Bronchial epithelial cell (primary cell): Measurements from ENCODE around the gene AOAH. TPM values are rescaled to one million over a fixed set of nuclear protein-coding genes. Genes with fewer than 3 reads are reported as not detected.
A peak's percentile ranks its signal among the peaks of the same experiment; 100 is the strongest.

ENCODE experiments used
- DNase-seq: peaks from one replicate; pipeline ENCODE4 v3.0.0-alpha.2; 2010; ENCODE audit warnings: low read depth
- FAIRE-seq: peaks from 2 replicates; lab custom pipeline; 2011; peaks lifted over from hg19 to GRCh38; lab: Jason Lieb, UNC
- H3K27me3 ChIP-seq: 2 replicates; pipeline ENCODE4 v1.5.1; 2011; ENCODE audit warnings: low read length; ENCODE audit not compliant: control insufficient read depth, insufficient read depth
- H3K36me3 ChIP-seq: 2 replicates; pipeline ENCODE4 v1.5.1; 2011; ENCODE audit warnings: low read length; ENCODE audit not compliant: control insufficient read depth, insufficient read depth
- H3K4me3 ChIP-seq: 2 replicates; pipeline ENCODE4 v1.5.1; 2011; ENCODE audit warnings: mild to moderate bottlenecking, low read depth, low read length, control low read depth
- CTCF ChIP-seq: IDR thresholded peaks from 2 replicates; pipeline ENCODE4 v1.5.1; 2011; ENCODE audit warnings: mild to moderate bottlenecking, moderate library complexity, low read length, control low read depth, inconsistent platforms; ENCODE audit not compliant: insufficient read depth, severe bottlenecking
- total RNA-seq: library from RNA; depleted of rRNA; stranded (reverse); fragments of >200 nt; gene quantifications from 2 replicates; pipeline ENCODE4 v1.2.1, GENCODE V29; 2014

The AOAH gene
- total RNA-seq, 1 donor from 2014 or later: not detected

- Histone ChIP-seq H3K4me3 (no peak overlapping the region), H3K27me3 (no peaks in the 10 kb centered on the region), H3K36me3 (no peaks in the 10 kb centered on the region)
- no peak for TF ChIP-seq CTCF
- DNase-seq (peak; percentile 15), FAIRE-seq (no peak)
Observed at GRCh38 chr7:36690514-36691187, 33.6 kb downstream of the AOAH start.

- no peaks in the 10 kb centered on the region for H3K36me3 ChIP-seq
- no peak overlapping the region for H3K4me3 ChIP-seq
- no peaks in the 10 kb centered on the region for H3K27me3 ChIP-seq
- FAIRE-seq (no peak), DNase-seq (no peak)
- no peak for TF ChIP-seq CTCF
Observed at GRCh38 chr7:36690041-36690440, 34.3 kb downstream of the AOAH start.

- no peak for FAIRE-seq
- peak; percentile 90 for DNase-seq
- no peak for TF ChIP-seq CTCF
- Histone ChIP-seq H3K27me3 (no peaks in the 10 kb centered on the region), H3K36me3 (no peaks in the 10 kb centered on the region), H3K4me3 (no peak overlapping the region)
Observed at GRCh38 chr7:36686499-36686898, 37.8 kb downstream of the AOAH start.

- DNase-seq: no peak
- TF ChIP-seq CTCF: no peak
- H3K36me3 ChIP-seq: no peaks in the 10 kb centered on the region
- no peak overlapping the region for H3K4me3 ChIP-seq
- no peak for FAIRE-seq
- no peaks in the 10 kb centered on the region for H3K27me3 ChIP-seq
Observed at GRCh38 chr7:36684954-36685353, 39.3 kb downstream of the AOAH start.

- no peak for TF ChIP-seq CTCF
- H3K27me3 ChIP-seq: no peaks in the 10 kb centered on the region
- no peak overlapping the region for H3K4me3 ChIP-seq
- DNase-seq: peak; percentile 48
- no peaks in the 10 kb centered on the region for H3K36me3 ChIP-seq
- no peak for FAIRE-seq
Observed at GRCh38 chr7:36683695-36684357, 40.5 kb downstream of the AOAH start.

- Histone ChIP-seq H3K27me3 (no peaks in the 10 kb centered on the region), H3K36me3 (no peaks in the 10 kb centered on the region), H3K4me3 (no peak overlapping the region)
- no peak for DNase-seq
- no peak for TF ChIP-seq CTCF
- no peak for FAIRE-seq
Observed at GRCh38 chr7:36683111-36683510, 41.2 kb downstream of the AOAH start.
